Measurements from ENCODE around the gene COPS4.
"Not testable (repeated sequence)": the region's sequence is repeated elsewhere in the genome, so short reads cannot be mapped to it uniquely, and the experiment has no call there.

Gene COPS4

GRCh38 chr4:83075311-83076095 lies 40.5 kb downstream of the COPS4 start:
- H3K27me3 ChIP-seq (ENCODE audit: insufficient read depth, insufficient read length): no peaks in the 10 kb centered on the region
- no peak overlapping the region for H3K4me3 ChIP-seq (ENCODE audit: insufficient read length, low read depth)
- H3K4me1 ChIP-seq (ENCODE audit: insufficient read depth, insufficient read length): no peaks in the 10 kb centered on the region

GRCh38 chr4:83080561-83080960 lies 45.6 kb downstream of the COPS4 start:
- H3K9me3 ChIP-seq (ENCODE audit: insufficient read depth, low read length): no peaks in the 10 kb centered on the region
- H3K27me3 ChIP-seq (ENCODE audit: insufficient read depth, insufficient read length): no peaks in the 10 kb centered on the region
- no peak for DNase-seq (ENCODE audit: low read depth, low spot score)
- H3K4me3 ChIP-seq (ENCODE audit: insufficient read length, low read depth): no peak overlapping the region
- no peaks in the 10 kb centered on the region for H3K4me1 ChIP-seq (ENCODE audit: insufficient read depth, insufficient read length)
- no peak overlapping the region for H3K9ac ChIP-seq (ENCODE audit: insufficient read length, low read depth)
- peaks cover 6% of the 10 kb centered on the region for H3K36me3 ChIP-seq (ENCODE audit: insufficient read depth, insufficient read length, low read length)
- no peak for TF ChIP-seq ZNF274 (IDR thresholded peaks at IDR 0.05; ENCODE audit: low read depth, low read length)

More at GRCh38 chr4:83075311-83076095, 40.5 kb downstream of the COPS4 start:
- no peak overlapping the region for H3K9ac ChIP-seq (ENCODE audit: insufficient read length, low read depth)
- no peak for TF ChIP-seq ZNF274 (IDR thresholded peaks at IDR 0.05; ENCODE audit: low read depth, low read length)
- TF ChIP-seq SUZ12 (IDR thresholded peaks at IDR 0.05; ENCODE audit: extremely low read depth, insufficient read depth, insufficient read length): no peak
- no peak for TF ChIP-seq YY1 (IDR thresholded peaks at IDR 0.05; ENCODE audit: insufficient read depth, insufficient read length)
- H3K9me3 ChIP-seq (ENCODE audit: insufficient read depth, low read length): no peaks in the 10 kb centered on the region
- no peak for DNase-seq (ENCODE audit: low read depth, low spot score)
- peaks cover 15% of the 10 kb centered on the region for H3K36me3 ChIP-seq (ENCODE audit: insufficient read depth, insufficient read length, low read length)

GRCh38 chr4:83082777-83083176 lies 47.8 kb downstream of the COPS4 start:
- TF ChIP-seq YY1 (IDR thresholded peaks at IDR 0.05; ENCODE audit: insufficient read depth, insufficient read length): no peak
- TF ChIP-seq ZNF274 (IDR thresholded peaks at IDR 0.05; ENCODE audit: low read depth, low read length): no peak
- TF ChIP-seq SUZ12 (IDR thresholded peaks at IDR 0.05; ENCODE audit: extremely low read depth, insufficient read depth, insufficient read length): no peak
- no peak overlapping the region for H3K9ac ChIP-seq (ENCODE audit: insufficient read length, low read depth)
- no peak for DNase-seq (ENCODE audit: low read depth, low spot score)

GRCh38 chr4:83083925-83084475 lies 49.0 kb downstream of the COPS4 start:
- no peaks in the 10 kb centered on the region for H3K36me3 ChIP-seq (ENCODE audit: insufficient read depth, insufficient read length, low read length)
- no peak overlapping the region for H3K4me3 ChIP-seq (ENCODE audit: insufficient read length, low read depth)
- DNase-seq (ENCODE audit: low read depth, low spot score): no peak
- no peaks in the 10 kb centered on the region for H3K27me3 ChIP-seq (ENCODE audit: insufficient read depth, insufficient read length)
- H3K9ac ChIP-seq (ENCODE audit: insufficient read length, low read depth): no peak overlapping the region
- TF ChIP-seq SUZ12 (IDR thresholded peaks at IDR 0.05; ENCODE audit: extremely low read depth, insufficient read depth, insufficient read length) (no peak), ZNF274 (IDR thresholded peaks at IDR 0.05; ENCODE audit: low read depth, low read length) (no peak), YY1 (IDR thresholded peaks at IDR 0.05; ENCODE audit: insufficient read depth, insufficient read length) (no peak)
- no peaks in the 10 kb centered on the region for H3K4me1 ChIP-seq (ENCODE audit: insufficient read depth, insufficient read length)
- H3K9me3 ChIP-seq (ENCODE audit: insufficient read depth, low read length): no peaks in the 10 kb centered on the region

More at GRCh38 chr4:83082777-83083176, 47.8 kb downstream of the COPS4 start:
- no peaks in the 10 kb centered on the region for H3K9me3 ChIP-seq (ENCODE audit: insufficient read depth, low read length)
- H3K36me3 ChIP-seq (ENCODE audit: insufficient read depth, insufficient read length, low read length): no peaks in the 10 kb centered on the region
- no peaks in the 10 kb centered on the region for H3K27me3 ChIP-seq (ENCODE audit: insufficient read depth, insufficient read length)
- H3K4me3 ChIP-seq (ENCODE audit: insufficient read length, low read depth): no peak overlapping the region
- H3K4me1 ChIP-seq (ENCODE audit: insufficient read depth, insufficient read length): no peaks in the 10 kb centered on the region

GRCh38 chr4:83084956-83085355 lies 50.0 kb downstream of the COPS4 start:
- DNase-seq (ENCODE audit: low read depth, low spot score); H3K9ac ChIP-seq (ENCODE audit: insufficient read length, low read depth); H3K27me3 ChIP-seq (ENCODE audit: insufficient read depth, insufficient read length); H3K9me3 ChIP-seq (ENCODE audit: insufficient read depth, low read length); H3K36me3 ChIP-seq (ENCODE audit: insufficient read depth, insufficient read length, low read length); H3K4me3 ChIP-seq (ENCODE audit: insufficient read length, low read depth); H3K4me1 ChIP-seq (ENCODE audit: insufficient read depth, insufficient read length): not testable (repeated sequence)

GRCh38 chr4:83089410-83090157 lies 54.6 kb downstream of the COPS4 start:
- no peak for TF ChIP-seq ZNF274 (IDR thresholded peaks at IDR 0.05; ENCODE audit: low read depth, low read length)
- TF ChIP-seq YY1 (IDR thresholded peaks at IDR 0.05; ENCODE audit: insufficient read depth, insufficient read length): no peak
- TF ChIP-seq SUZ12 (IDR thresholded peaks at IDR 0.05; ENCODE audit: extremely low read depth, insufficient read depth, insufficient read length): no peak
- Histone ChIP-seq H3K9me3 (ENCODE audit: insufficient read depth, low read length) (no peaks in the 10 kb centered on the region), H3K4me1 (ENCODE audit: insufficient read depth, insufficient read length) (no peaks in the 10 kb centered on the region), H3K9ac (ENCODE audit: insufficient read length, low read depth) (no peak overlapping the region), H3K27me3 (ENCODE audit: insufficient read depth, insufficient read length) (no peaks in the 10 kb centered on the region), H3K36me3 (ENCODE audit: insufficient read depth, insufficient read length, low read length) (no peaks in the 10 kb centered on the region), H3K4me3 (ENCODE audit: insufficient read length, low read depth) (no peak overlapping the region)
- DNase-seq (ENCODE audit: low read depth, low spot score): no peak

GRCh38 chr4:83093060-83093640 lies 58.2 kb downstream of the COPS4 start:
- Histone ChIP-seq H3K9me3 (ENCODE audit: insufficient read depth, low read length) (no peaks in the 10 kb centered on the region), H3K9ac (ENCODE audit: insufficient read length, low read depth) (no peak overlapping the region), H3K27me3 (ENCODE audit: insufficient read depth, insufficient read length) (no peaks in the 10 kb centered on the region), H3K4me3 (ENCODE audit: insufficient read length, low read depth) (no peak overlapping the region), H3K36me3 (ENCODE audit: insufficient read depth, insufficient read length, low read length) (no peaks in the 10 kb centered on the region), H3K4me1 (ENCODE audit: insufficient read depth, insufficient read length) (no peaks in the 10 kb centered on the region)
- no peak for TF ChIP-seq YY1 (IDR thresholded peaks at IDR 0.05; ENCODE audit: insufficient read depth, insufficient read length)
- TF ChIP-seq ZNF274 (IDR thresholded peaks at IDR 0.05; ENCODE audit: low read depth, low read length): no peak
- TF ChIP-seq SUZ12 (IDR thresholded peaks at IDR 0.05; ENCODE audit: extremely low read depth, insufficient read depth, insufficient read length): no peak
- no peak for DNase-seq (ENCODE audit: low read depth, low spot score)

Measured in NT2/D1 (cell line).